HepG2 (cell line): ENCODE measurements around the gene NEURL2. TPM values are rescaled to one million over a fixed set of nuclear protein-coding genes. Genes with fewer than 3 reads are reported as not detected.

ENCODE experiments used
- AHR ChIP-seq: IDR thresholded peaks from 2 replicates; pipeline ENCODE4 v1.6.1; 2018; ENCODE audit warnings: missing genetic modification reagents, missing compliant biosample characterization
- CBX1 ChIP-seq: IDR thresholded peaks from one replicate; pipeline ENCODE4 v1.6.1; 2016; ENCODE audit warnings: antibody characterized with exemption, low read depth
- CSRNP2 ChIP-seq: sonication (generic); formaldehyde crosslinking; conservative IDR thresholded peaks from 2 replicates; pipeline ENCODE4 v1.8.0; 2022; ENCODE audit warnings: low read depth, missing genetic modification reagents
- HIVEP1 ChIP-seq: sonication (generic); formaldehyde crosslinking; IDR thresholded peaks from 2 replicates; pipeline ENCODE4 v1.4.0; 2020; ENCODE audit warnings: mild to moderate bottlenecking, missing genetic modification reagents
- HOXA3 ChIP-seq: sonication (generic); formaldehyde crosslinking; IDR thresholded peaks from 2 replicates; pipeline ENCODE4 v1.5.0; 2020; ENCODE audit warnings: missing genetic modification reagents
- IKZF4 ChIP-seq: sonication (generic); formaldehyde crosslinking; IDR thresholded peaks from 2 replicates; pipeline ENCODE4 v1.5.1; 2020; ENCODE audit warnings: borderline replicate concordance, mild to moderate bottlenecking, low read depth, missing genetic modification reagents; ENCODE audit errors: not compliant biosample characterization
- JUND ChIP-seq: sonication (generic); formaldehyde crosslinking; IDR thresholded peaks from 2 replicates; pipeline ENCODE4 v1.8.0; 2022; ENCODE audit warnings: mild to moderate bottlenecking, missing genetic modification reagents
- LCORL ChIP-seq, 2 experiments: fragments of 450-650 bp in 1 of 2; sonication (generic) in 1 of 2; formaldehyde crosslinking in 1 of 2; IDR thresholded peaks; 2 replicates each; pipeline versions ENCODE4 v1.5.0 to v1.6.1; 2017 to 2020; ENCODE audit warnings: antibody characterized with exemption in 1 of 2, missing genetic modification reagents in 1 of 2
- REST ChIP-seq, 2 experiments: IDR thresholded peaks; 2 replicates each; pipeline ENCODE4 v1.6.1; 2011 to 2012; ENCODE audit warnings: low read length in 2 of 2, borderline replicate concordance in 1 of 2, low read depth in 1 of 2, mild to moderate bottlenecking in 1 of 2, moderate library complexity in 1 of 2
- SIX4 ChIP-seq: sonication (generic); formaldehyde crosslinking; IDR thresholded peaks from 2 replicates; pipeline ENCODE4 v1.4.0; 2020; ENCODE audit warnings: missing genetic modification reagents
- ZNF496 ChIP-seq: sonication (generic); formaldehyde crosslinking; IDR thresholded peaks from 2 replicates; pipeline ENCODE4 v1.8.1; 2023; ENCODE audit warnings: mild to moderate bottlenecking, moderate library complexity, missing genetic modification reagents; ENCODE audit not compliant: insufficient replicate concordance
- ZNF672 ChIP-seq: sonication (generic); formaldehyde crosslinking; IDR thresholded peaks from 2 replicates; pipeline ENCODE4 v1.8.1; 2022; ENCODE audit warnings: missing genetic modification reagents
- polyA plus RNA-seq, 8 experiments: library from polyadenylated mRNA; depleted of rRNA in 3 of 8; stranded (reverse) in 7 of 8; unstranded in 1 of 8; fragments of >200 nt; fragmentation: Illumina TruSeq in 4 of 8; extraction: Trizol in 4 of 8; gene quantifications; 2 replicates each; pipeline versions ENCODE4 v1.2.1 to v1.2.3, GENCODE V29; 2011 to 2016; ENCODE audit warnings: low read depth in 4 of 8, missing spikeins in 1 of 8, mixed read lengths in 1 of 8; ENCODE audit not compliant: insufficient read depth in 1 of 8
- total RNA-seq, 5 experiments: library from RNA; depleted of rRNA; stranded (reverse); fragments of >200 nt; fragmentation: Illumina TruSeq; extraction: Trizol; gene quantifications; 2 replicates each; pipeline ENCODE4 v1.2.3, GENCODE V29; 2016; ENCODE audit warnings: low read depth in 1 of 5
- TF ChIP-seq, protein P1 (sequence below): sonication (generic); formaldehyde crosslinking; IDR thresholded peaks from 2 replicates; pipeline ENCODE4 v1.4.0; 2020; ENCODE audit warnings: missing genetic modification reagents, borderline replicate concordance
- TF ChIP-seq, protein P2 (sequence below): sonication (generic); formaldehyde crosslinking; IDR thresholded peaks from 2 replicates; pipeline ENCODE4 v1.4.0; 2020; ENCODE audit warnings: missing genetic modification reagents
- TF ChIP-seq, protein P3 (sequence below): sonication (generic); formaldehyde crosslinking; IDR thresholded peaks from 2 replicates; pipeline ENCODE4 v1.9.0; 2021; ENCODE audit warnings: missing genetic modification reagents, borderline replicate concordance

NEURL2 gene
- total and polyA plus RNA-seq, 2 of the 13 experiments (the other 11 are each of a cell fraction or from before 2014, with no cell fraction given): 7.2 to 9.7 TPM

GRCh38 chr20:45925821-45926506 lies 35.0 kb upstream of the NEURL2 start (continued):
- TF ChIP-seq LCORL (IDR thresholded peaks at IDR 0.05) (no peak), LCORL (CRISPR knock-in tag; IDR thresholded peaks at IDR 0.05) (peak; percentile 54; the same call in 1 of the 2 replicates), ZNF496 (CRISPR knock-in tag) (no peak), SIX4 (CRISPR knock-in tag) (no peak), HIVEP1 (CRISPR knock-in tag) (peak; percentile 37; the same call in 1 of the 2 replicates), CBX1 (no peak), AHR (CRISPR knock-in tag) (no peak), HOXA3 (CRISPR knock-in tag) (peak; percentile 51; the same call in 1 of the 2 replicates), REST (IDR thresholded peaks at IDR 0.05; ENCODE audit: borderline replicate concordance in 1 of 2, low read depth in 1 of 2, low read length in 2 of 2) (no peak), ZNF672 (CRISPR knock-in tag) (no peak), IKZF4 (no peak), CSRNP2 (CRISPR knock-in tag) (no peak), JUND (CRISPR knock-in tag) (no peak)
- TF ChIP-seq, protein P1, sequence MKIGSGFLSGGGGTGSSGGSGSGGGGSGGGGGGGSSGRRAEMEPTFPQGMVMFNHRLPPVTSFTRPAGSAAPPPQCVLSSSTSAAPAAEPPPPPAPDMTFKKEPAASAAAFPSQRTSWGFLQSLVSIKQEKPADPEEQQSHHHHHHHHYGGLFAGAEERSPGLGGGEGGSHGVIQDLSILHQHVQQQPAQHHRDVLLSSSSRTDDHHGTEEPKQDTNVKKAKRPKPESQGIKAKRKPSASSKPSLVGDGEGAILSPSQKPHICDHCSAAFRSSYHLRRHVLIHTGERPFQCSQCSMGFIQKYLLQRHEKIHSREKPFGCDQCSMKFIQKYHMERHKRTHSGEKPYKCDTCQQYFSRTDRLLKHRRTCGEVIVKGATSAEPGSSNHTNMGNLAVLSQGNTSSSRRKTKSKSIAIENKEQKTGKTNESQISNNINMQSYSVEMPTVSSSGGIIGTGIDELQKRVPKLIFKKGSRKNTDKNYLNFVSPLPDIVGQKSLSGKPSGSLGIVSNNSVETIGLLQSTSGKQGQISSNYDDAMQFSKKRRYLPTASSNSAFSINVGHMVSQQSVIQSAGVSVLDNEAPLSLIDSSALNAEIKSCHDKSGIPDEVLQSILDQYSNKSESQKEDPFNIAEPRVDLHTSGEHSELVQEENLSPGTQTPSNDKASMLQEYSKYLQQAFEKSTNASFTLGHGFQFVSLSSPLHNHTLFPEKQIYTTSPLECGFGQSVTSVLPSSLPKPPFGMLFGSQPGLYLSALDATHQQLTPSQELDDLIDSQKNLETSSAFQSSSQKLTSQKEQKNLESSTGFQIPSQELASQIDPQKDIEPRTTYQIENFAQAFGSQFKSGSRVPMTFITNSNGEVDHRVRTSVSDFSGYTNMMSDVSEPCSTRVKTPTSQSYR: no peak
- TF ChIP-seq, protein P2, sequence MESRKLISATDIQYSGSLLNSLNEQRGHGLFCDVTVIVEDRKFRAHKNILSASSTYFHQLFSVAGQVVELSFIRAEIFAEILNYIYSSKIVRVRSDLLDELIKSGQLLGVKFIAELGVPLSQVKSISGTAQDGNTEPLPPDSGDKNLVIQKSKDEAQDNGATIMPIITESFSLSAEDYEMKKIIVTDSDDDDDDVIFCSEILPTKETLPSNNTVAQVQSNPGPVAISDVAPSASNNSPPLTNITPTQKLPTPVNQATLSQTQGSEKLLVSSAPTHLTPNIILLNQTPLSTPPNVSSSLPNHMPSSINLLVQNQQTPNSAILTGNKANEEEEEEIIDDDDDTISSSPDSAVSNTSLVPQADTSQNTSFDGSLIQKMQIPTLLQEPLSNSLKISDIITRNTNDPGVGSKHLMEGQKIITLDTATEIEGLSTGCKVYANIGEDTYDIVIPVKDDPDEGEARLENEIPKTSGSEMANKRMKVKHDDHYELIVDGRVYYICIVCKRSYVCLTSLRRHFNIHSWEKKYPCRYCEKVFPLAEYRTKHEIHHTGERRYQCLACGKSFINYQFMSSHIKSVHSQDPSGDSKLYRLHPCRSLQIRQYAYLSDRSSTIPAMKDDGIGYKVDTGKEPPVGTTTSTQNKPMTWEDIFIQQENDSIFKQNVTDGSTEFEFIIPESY (CRISPR knock-in tag): no peak
- TF ChIP-seq, protein P3, sequence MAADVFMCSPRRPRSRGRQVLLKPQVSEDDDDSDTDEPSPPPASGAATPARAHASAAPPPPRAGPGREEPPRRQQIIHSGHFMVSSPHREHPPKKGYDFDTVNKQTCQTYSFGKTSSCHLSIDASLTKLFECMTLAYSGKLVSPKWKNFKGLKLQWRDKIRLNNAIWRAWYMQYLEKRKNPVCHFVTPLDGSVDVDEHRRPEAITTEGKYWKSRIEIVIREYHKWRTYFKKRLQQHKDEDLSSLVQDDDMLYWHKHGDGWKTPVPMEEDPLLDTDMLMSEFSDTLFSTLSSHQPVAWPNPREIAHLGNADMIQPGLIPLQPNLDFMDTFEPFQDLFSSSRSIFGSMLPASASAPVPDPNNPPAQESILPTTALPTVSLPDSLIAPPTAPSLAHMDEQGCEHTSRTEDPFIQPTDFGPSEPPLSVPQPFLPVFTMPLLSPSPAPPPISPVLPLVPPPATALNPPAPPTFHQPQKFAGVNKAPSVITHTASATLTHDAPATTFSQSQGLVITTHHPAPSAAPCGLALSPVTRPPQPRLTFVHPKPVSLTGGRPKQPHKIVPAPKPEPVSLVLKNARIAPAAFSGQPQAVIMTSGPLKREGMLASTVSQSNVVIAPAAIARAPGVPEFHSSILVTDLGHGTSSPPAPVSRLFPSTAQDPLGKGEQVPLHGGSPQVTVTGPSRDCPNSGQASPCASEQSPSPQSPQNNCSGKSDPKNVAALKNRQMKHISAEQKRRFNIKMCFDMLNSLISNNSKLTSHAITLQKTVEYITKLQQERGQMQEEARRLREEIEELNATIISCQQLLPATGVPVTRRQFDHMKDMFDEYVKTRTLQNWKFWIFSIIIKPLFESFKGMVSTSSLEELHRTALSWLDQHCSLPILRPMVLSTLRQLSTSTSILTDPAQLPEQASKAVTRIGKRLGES (CRISPR knock-in tag): no peak
